DOHH2 (cell line): Measurements from ENCODE around the gene JAK1.

ENCODE experiments used
- CTCF ChIP-seq: fragments of 200-600 bp; sonication (generic); IDR thresholded peaks from one replicate; pipeline ENCODE4 v1.5.1; 2014; ENCODE audit warnings: antibody characterized with exemption, mild to moderate bottlenecking, low read depth, low read length; ENCODE audit not compliant: poor library complexity, severe bottlenecking
- EZH2phosphoT487 ChIP-seq: fragments of 200-600 bp; sonication (generic); IDR thresholded peaks from 2 replicates; pipeline ENCODE4 v1.6.1; 2017; ENCODE audit warnings: borderline replicate concordance, mild to moderate bottlenecking, antibody characterized with exemption, low read length, moderate library complexity, mixed read lengths

GRCh38 chr1:64848136-64848535 is 118.2 kb downstream of the JAK1 start:
- TF ChIP-seq CTCF (no peak), EZH2phosphoT487 (no peak)
